Forelimb muscle (tissue), 1 donor: ENCODE measurements around the gene HRK. TPM values are rescaled to one million over a fixed set of nuclear protein-coding genes. Genes with fewer than 3 reads are reported as not detected.

Experiments used
- DNase-seq: peaks from one replicate; pipeline ENCODE4 v3.0.0-alpha.2; 2013; ENCODE audit warnings: low read depth
- polyA plus RNA-seq: library from polyadenylated mRNA; unstranded; fragments of 120-200 nt; gene quantifications from one replicate; pipeline ENCODE4 v1.2.1, GENCODE V29; 2013; ENCODE audit not compliant: insufficient read length

Gene HRK
- polyA plus RNA-seq, 1 donor, result 0.28 TPM

GRCh38 chr12:116898669-116899068, 17.4 kb upstream of the HRK start:
- no peak for DNase-seq

- DNase-seq, result no peak
Observed at GRCh38 chr12:116897476-116897875, 16.2 kb upstream of the HRK start.

- DNase-seq, result no peak
Observed at GRCh38 chr12:116896411-116896924, 15.2 kb upstream of the HRK start.

GRCh38 chr12:116894913-116895312, 13.7 kb upstream of the HRK start:
- no peak for DNase-seq

GRCh38 chr12:116892349-116893140, 11.3 kb upstream of the HRK start:
- no peak for DNase-seq

GRCh38 chr12:116891019-116891418, 9.8 kb upstream of the HRK start:
- DNase-seq, result no peak

- DNase-seq, result no peak
Observed at GRCh38 chr12:116890330-116890729, 9.1 kb upstream of the HRK start.

- DNase-seq, result no peak
Observed at GRCh38 chr12:116887897-116888296, 6.7 kb upstream of the HRK start.

- no peak for DNase-seq
Observed at GRCh38 chr12:116887244-116887643, 6.0 kb upstream of the HRK start.

GRCh38 chr12:116885491-116885890, 4.2 kb upstream of the HRK start:
- DNase-seq, result no peak

- no peak for DNase-seq
Observed at GRCh38 chr12:116884871-116885270, 3.6 kb upstream of the HRK start.

GRCh38 chr12:116882742-116883141, 1.5 kb upstream of the HRK start:
- DNase-seq, result no peak

GRCh38 chr12:116881877-116882507, 751 bp upstream of the HRK start:
- no peak for DNase-seq

- DNase-seq, result no peak
Observed at GRCh38 chr12:116880817-116881324, 370 bp downstream of the HRK start.

- DNase-seq, result no peak
Observed at GRCh38 chr12:116880213-116880816, 926 bp downstream of the HRK start.

GRCh38 chr12:116879509-116880212, 1.6 kb downstream of the HRK start:
- no peak for DNase-seq

- no peak for DNase-seq
Observed at GRCh38 chr12:116878567-116879508, 2.4 kb downstream of the HRK start.

- DNase-seq, result peak; percentile 41
Observed at GRCh38 chr12:116876151-116876869, 4.9 kb downstream of the HRK start.

GRCh38 chr12:116874324-116874995, 6.8 kb downstream of the HRK start:
- no peak for DNase-seq
